CD4-positive, CD25-positive, alpha-beta regulatory T cell (primary cell): ENCODE data around the gene PIEZO2. TPM values are rescaled to one million over a fixed set of nuclear protein-coding genes. Genes with fewer than 3 reads are reported as not detected.
A peak's percentile ranks its signal among the peaks of the same experiment; 100 is the strongest.

Experiments used
- ATAC-seq, 2 donors: fragments of 150-1000 bp; cut with Tn5 transposase; one replicate each; pipeline ENCODE4 v1.10.0; 2021; ENCODE audit warnings: low read depth in 2 of 2, moderate number of reproducible peaks in 2 of 2, moderate library complexity in 1 of 2
- DNase-seq, 3 donors: peaks; one replicate each; pipeline versions ENCODE4 v3.0.0 to v3.0.0-alpha.2; 2012 to 2022; ENCODE audit warnings: mixed read lengths in 1 of 3
- H3K27ac ChIP-seq: one replicate; pipeline ENCODE4 v1.7.0; 2013; ENCODE audit warnings: mild to moderate bottlenecking, low read length; ENCODE audit not compliant: insufficient read depth, poor library complexity, severe bottlenecking
- H3K27me3 ChIP-seq: one replicate; pipeline ENCODE4 v1.7.0; 2013; ENCODE audit warnings: low read length; ENCODE audit not compliant: control insufficient read depth, insufficient read depth
- H3K36me3 ChIP-seq: one replicate; pipeline ENCODE4 v1.7.0; 2013; ENCODE audit warnings: mild to moderate bottlenecking, low read length, moderate library complexity; ENCODE audit not compliant: control insufficient read depth, insufficient read depth
- H3K4me1 ChIP-seq: 2 replicates; pipeline ENCODE4 v1.7.0; 2013; ENCODE audit warnings: mild to moderate bottlenecking, low read length; ENCODE audit not compliant: insufficient read depth, control insufficient read depth, poor library complexity, severe bottlenecking
- H3K4me3 ChIP-seq: one replicate; pipeline ENCODE4 v1.7.0; 2013; ENCODE audit warnings: low read depth, mild to moderate bottlenecking, low read length, moderate library complexity
- H3K9me3 ChIP-seq, 2 experiments: 1 replicate in 1 of 2; 2 replicates in 1 of 2; pipeline ENCODE4 v1.7.0; 2013; ENCODE audit warnings: low read length in 2 of 2, mild to moderate bottlenecking in 1 of 2, moderate library complexity in 1 of 2; ENCODE audit not compliant: control insufficient read depth in 2 of 2
- H3K27ac Mint-ChIP-seq, 3 donors: one replicate each; pipeline ENCODE4 v1.8.0; 2020 to 2022; ENCODE audit warnings: mild to moderate bottlenecking in 3 of 3, mixed read lengths in 3 of 3, moderate library complexity in 2 of 3
- H3K27me3 Mint-ChIP-seq: one replicate; pipeline ENCODE4 v1.8.0; 2022; ENCODE audit warnings: mild to moderate bottlenecking, mixed read lengths
- H3K36me3 Mint-ChIP-seq: one replicate; pipeline ENCODE4 v1.8.0; 2020; ENCODE audit warnings: mixed read lengths
- H3K4me1 Mint-ChIP-seq, 4 donors: one replicate each; pipeline ENCODE4 v1.8.0; 2020 to 2022; ENCODE audit warnings: mixed read lengths in 4 of 4, mild to moderate bottlenecking in 1 of 4
- H3K4me3 Mint-ChIP-seq, 4 donors: one replicate each; pipeline ENCODE4 v1.8.0; 2020 to 2022; ENCODE audit warnings: mild to moderate bottlenecking in 4 of 4, mixed read lengths in 4 of 4, moderate library complexity in 3 of 4
- H3K9me3 Mint-ChIP-seq, 7 donors: one replicate each; pipeline ENCODE4 v1.8.0; 2020 to 2022; ENCODE audit warnings: mixed read lengths in 7 of 7, mild to moderate bottlenecking in 3 of 7, moderate library complexity in 2 of 7
- polyA plus RNA-seq, 4 donors: library from polyadenylated mRNA; unstranded; fragments of 300-500 nt; fragmentation: Illumina TruSeq; gene quantifications; one replicate each; pipeline ENCODE4 v1.2.3, GENCODE V29; 2021
- total RNA-seq: library from RNA; stranded (reverse); gene quantifications from one replicate; pipeline ENCODE4 v1.2.3, GENCODE V29; 2022

The PIEZO2 gene
- total and polyA plus RNA-seq, 5 donors from 2014 or later: not detected

GRCh38 chr18:10787293-10787901 is 362.0 kb downstream of the PIEZO2 start:
- Histone ChIP-seq H3K36me3 (no peaks in the 10 kb centered on the region), H3K9me3 (no peaks in the 10 kb centered on the region), H3K27ac (no peak overlapping the region), H3K27me3 (no peaks in the 10 kb centered on the region), H3K4me1 (no peaks in the 10 kb centered on the region), H3K4me3 (no peak overlapping the region)
- ATAC-seq (peak; percentile 61 to 78), DNase-seq (peak; percentile 20 to 91 (median 56))
- Mint-ChIP-seq H3K4me3 (no peak overlapping the region), H3K27ac (no peak overlapping the region), H3K4me1 (peaks cover 0 to 5% (median 0%) of the 10 kb centered on the region in 4 donors), H3K36me3 (no peaks in the 10 kb centered on the region), H3K9me3 (peaks cover 0 to 4% (median 0%) of the 10 kb centered on the region in 7 donors), H3K27me3 (no peaks in the 10 kb centered on the region)

- Mint-ChIP-seq H3K36me3 (no peaks in the 10 kb centered on the region), H3K9me3 (peaks cover 0 to 4% (median 0%) of the 10 kb centered on the region in 7 donors), H3K4me3 (no peak overlapping the region), H3K4me1 (peaks cover 0 to 5% (median 0%) of the 10 kb centered on the region in 4 donors), H3K27me3 (no peaks in the 10 kb centered on the region), H3K27ac (peak overlapping the region in 1 of 3 donors; percentile 30)
- Histone ChIP-seq H3K4me1 (no peaks in the 10 kb centered on the region), H3K27me3 (no peaks in the 10 kb centered on the region), H3K4me3 (no peak overlapping the region), H3K36me3 (no peaks in the 10 kb centered on the region), H3K27ac (no peak overlapping the region), H3K9me3 (no peaks in the 10 kb centered on the region)
- DNase-seq: no peak
- no peak for ATAC-seq
These were observed 363.6 kb downstream of the PIEZO2 start for GRCh38 chr18:10785798-10786197.

GRCh38 chr18:10784596-10785202 is 364.7 kb downstream of the PIEZO2 start:
- no peak for DNase-seq
- H3K36me3 Mint-ChIP-seq: no peaks in the 10 kb centered on the region
- no peak overlapping the region for H3K27ac ChIP-seq
- no peaks in the 10 kb centered on the region for H3K9me3 ChIP-seq
- H3K27me3 Mint-ChIP-seq: no peaks in the 10 kb centered on the region
- H3K4me3 ChIP-seq: no peak overlapping the region
- H3K4me1 Mint-ChIP-seq: peaks cover 0 to 5% (median 0%) of the 10 kb centered on the region in 4 donors
- H3K4me3 Mint-ChIP-seq: no peak overlapping the region
- ATAC-seq: no peak
- no peaks in the 10 kb centered on the region for H3K27me3 ChIP-seq
- no peaks in the 10 kb centered on the region for H3K36me3 ChIP-seq
- H3K4me1 ChIP-seq: no peaks in the 10 kb centered on the region
- peaks cover 0 to 4% (median 0%) of the 10 kb centered on the region in 7 donors for H3K9me3 Mint-ChIP-seq
- no peak overlapping the region for H3K27ac Mint-ChIP-seq

GRCh38 chr18:10783941-10784340 is 365.4 kb downstream of the PIEZO2 start:
- H3K27me3 Mint-ChIP-seq: no peaks in the 10 kb centered on the region

GRCh38 chr18:10776493-10776892 is 372.9 kb downstream of the PIEZO2 start:
- H3K27me3 Mint-ChIP-seq: peaks cover 4% of the 10 kb centered on the region
- ATAC-seq: no peak
- no peak overlapping the region for H3K4me3 Mint-ChIP-seq
- Histone ChIP-seq H3K27ac (no peak overlapping the region), H3K9me3 (no peaks in the 10 kb centered on the region), H3K36me3 (no peaks in the 10 kb centered on the region), H3K4me3 (no peak overlapping the region), H3K27me3 (no peaks in the 10 kb centered on the region), H3K4me1 (no peaks in the 10 kb centered on the region)
- H3K4me1 Mint-ChIP-seq: no peaks in the 10 kb centered on the region
- no peaks in the 10 kb centered on the region for H3K36me3 Mint-ChIP-seq
- DNase-seq: no peak
- H3K9me3 Mint-ChIP-seq: peaks cover 0 to 4% (median 1%) of the 10 kb centered on the region in 7 donors
- no peak overlapping the region for H3K27ac Mint-ChIP-seq

More at GRCh38 chr18:10783941-10784340, 365.4 kb downstream of the PIEZO2 start:
- no peak overlapping the region for H3K27ac ChIP-seq
- H3K9me3 Mint-ChIP-seq: peaks cover 0 to 4% (median 0%) of the 10 kb centered on the region in 7 donors
- no peak overlapping the region for H3K4me3 ChIP-seq
- H3K36me3 Mint-ChIP-seq: no peaks in the 10 kb centered on the region
- no peaks in the 10 kb centered on the region for H3K9me3 ChIP-seq
- no peak overlapping the region for H3K27ac Mint-ChIP-seq
- no peak overlapping the region for H3K4me3 Mint-ChIP-seq
- no peaks in the 10 kb centered on the region for H3K4me1 ChIP-seq
- no peak for DNase-seq
- peaks cover 0 to 1% (median 0%) of the 10 kb centered on the region in 4 donors for H3K4me1 Mint-ChIP-seq
- no peaks in the 10 kb centered on the region for H3K36me3 ChIP-seq
- no peaks in the 10 kb centered on the region for H3K27me3 ChIP-seq
- ATAC-seq: no peak

GRCh38 chr18:10775026-10775425 is 374.3 kb downstream of the PIEZO2 start:
- H3K27ac Mint-ChIP-seq: no peak overlapping the region
- Histone ChIP-seq H3K4me1 (no peaks in the 10 kb centered on the region), H3K4me3 (no peak overlapping the region), H3K27ac (no peak overlapping the region), H3K9me3 (no peaks in the 10 kb centered on the region), H3K27me3 (no peaks in the 10 kb centered on the region), H3K36me3 (no peaks in the 10 kb centered on the region)
- no peaks in the 10 kb centered on the region for H3K36me3 Mint-ChIP-seq
- H3K27me3 Mint-ChIP-seq: peaks cover 5% of the 10 kb centered on the region
- no peaks in the 10 kb centered on the region for H3K4me1 Mint-ChIP-seq
- ATAC-seq (no peak), DNase-seq (no peak)
- H3K9me3 Mint-ChIP-seq: peaks cover 0 to 4% (median 0%) of the 10 kb centered on the region in 7 donors
- H3K4me3 Mint-ChIP-seq: no peak overlapping the region

GRCh38 chr18:10771053-10771709 is 378.2 kb downstream of the PIEZO2 start:
- H3K4me3 ChIP-seq: no peak overlapping the region
- no peak overlapping the region for H3K27ac ChIP-seq
- H3K27me3 ChIP-seq: no peaks in the 10 kb centered on the region
- H3K9me3 ChIP-seq: no peaks in the 10 kb centered on the region
- DNase-seq (no peak), ATAC-seq (no peak)
- Mint-ChIP-seq H3K27me3 (peaks cover 5% of the 10 kb centered on the region), H3K36me3 (no peaks in the 10 kb centered on the region), H3K9me3 (peaks cover 0 to 4% (median 1%) of the 10 kb centered on the region in 7 donors), H3K4me3 (no peak overlapping the region), H3K27ac (no peak overlapping the region), H3K4me1 (no peaks in the 10 kb centered on the region)
- no peaks in the 10 kb centered on the region for H3K36me3 ChIP-seq
- no peaks in the 10 kb centered on the region for H3K4me1 ChIP-seq
